ENCODE data around the gene RPL22.

RPL22 gene

DNA sequence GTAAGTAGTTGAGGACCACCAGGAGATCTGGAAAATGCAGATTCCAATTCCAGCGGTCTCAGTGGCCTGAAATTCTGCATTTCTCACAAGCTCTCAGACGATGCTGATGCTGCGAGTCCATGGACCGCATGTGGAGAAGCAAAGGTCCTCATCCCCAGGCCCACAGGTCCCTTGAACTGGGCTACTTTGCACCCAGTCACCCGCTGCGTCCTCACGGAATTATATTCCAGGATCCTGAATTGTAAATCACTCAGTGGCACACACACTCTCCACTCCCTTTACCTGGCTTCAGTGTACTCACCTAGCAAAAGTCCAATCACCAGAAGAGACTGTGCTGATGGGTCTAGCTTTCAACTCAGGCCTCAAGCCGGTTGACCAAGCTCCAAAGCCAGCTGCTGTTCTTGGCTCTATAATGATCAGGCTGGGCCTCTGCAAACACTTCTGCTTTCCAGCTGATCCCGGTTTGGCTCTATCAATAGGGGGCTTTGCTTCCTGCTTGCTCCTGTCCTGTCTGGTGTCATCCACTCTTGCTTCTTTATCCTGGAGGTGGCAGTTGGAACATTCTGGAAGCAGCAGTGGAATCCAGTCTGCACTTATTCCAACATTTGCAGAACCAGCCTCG, 904 bp upstream of the RPL22 start:
- no peak for DNase-seq (ENCODE audit: low read depth)

DNA sequence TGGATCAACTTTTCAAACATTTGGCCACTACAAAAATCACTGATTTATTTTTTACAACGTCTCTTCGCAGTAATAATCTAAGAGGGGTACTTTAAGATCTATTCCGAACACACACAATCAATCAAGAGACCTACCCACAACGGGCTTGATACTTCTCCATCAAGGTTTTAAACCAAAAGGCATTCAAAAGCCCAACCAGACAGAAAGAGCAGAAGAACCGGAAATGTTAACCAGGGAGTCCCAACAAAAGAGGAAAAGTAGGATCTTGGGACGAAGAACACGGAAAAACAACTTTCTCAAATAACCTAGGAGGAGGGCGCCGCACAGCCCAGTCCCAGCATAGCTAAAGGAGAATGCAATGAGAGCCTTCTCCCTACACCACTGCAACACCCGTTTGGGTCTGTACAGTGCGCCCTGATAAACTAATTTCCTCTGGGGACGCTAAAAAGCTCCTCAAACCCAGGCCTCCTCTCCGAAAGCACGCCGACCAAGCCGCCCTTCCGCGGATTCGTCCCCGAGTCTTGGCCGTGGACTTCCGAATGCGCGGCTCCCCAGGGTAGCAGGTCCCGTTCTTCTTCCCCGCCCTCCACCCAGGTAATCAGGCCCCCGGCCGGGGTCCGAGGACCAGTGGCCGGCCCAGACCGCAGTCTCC, 623 bp downstream of the RPL22 start:
- no peak for DNase-seq (ENCODE audit: low read depth)

DNA sequence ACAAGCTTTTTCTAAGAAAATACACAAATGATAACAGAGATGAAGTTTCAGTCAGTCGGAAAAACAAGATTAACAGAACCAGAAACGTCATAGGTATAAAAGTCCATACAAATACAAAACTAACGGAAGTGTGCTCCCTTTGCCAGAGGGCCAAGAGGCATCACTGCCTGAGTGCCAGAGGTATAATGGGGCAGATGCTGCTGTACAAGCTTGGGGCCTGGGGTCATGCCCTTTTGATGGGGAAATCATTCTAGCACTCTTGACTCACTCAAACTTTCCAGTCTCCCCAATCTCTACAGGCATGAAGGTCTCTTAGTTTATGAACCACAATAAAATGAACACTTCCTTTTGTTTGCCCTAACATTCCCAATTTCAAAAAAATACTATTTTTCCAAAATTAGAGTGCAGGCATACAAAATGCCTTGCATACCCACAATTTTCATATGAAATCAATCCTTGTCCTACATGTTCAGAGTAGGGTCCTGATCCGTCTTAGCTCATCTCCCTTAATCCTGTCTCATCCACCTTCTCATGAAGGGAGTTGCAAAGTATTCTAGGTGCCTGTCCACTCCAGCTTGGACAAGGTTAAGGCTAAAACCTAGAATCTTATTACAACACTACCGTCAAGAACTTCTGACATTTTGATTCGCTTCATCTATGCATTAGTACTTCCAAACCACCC, 1.5 kb downstream of the RPL22 start:
- no peak for DNase-seq (ENCODE audit: low read depth)

DNA sequence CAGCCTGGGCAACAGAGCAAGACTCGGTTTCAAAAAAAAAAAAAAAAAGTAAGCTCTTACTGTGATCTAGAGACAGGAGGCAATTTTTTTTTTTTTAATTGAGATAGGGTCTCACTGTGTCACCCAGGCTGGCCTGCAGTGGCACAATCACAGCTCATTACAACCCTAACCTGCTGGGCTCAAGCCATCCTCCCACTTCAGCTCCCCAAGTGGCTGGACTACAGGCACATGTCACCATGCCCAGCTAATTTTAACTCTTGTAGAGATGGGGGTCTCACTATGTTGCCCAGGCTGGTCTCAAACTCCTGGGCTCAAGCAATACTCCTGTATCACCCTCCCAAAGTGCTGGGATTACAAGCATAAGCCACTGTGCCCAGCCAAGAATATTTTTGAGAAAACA, 7.4 kb downstream of the RPL22 start:
- DNase-seq (ENCODE audit: low read depth) = no peak

DNA sequence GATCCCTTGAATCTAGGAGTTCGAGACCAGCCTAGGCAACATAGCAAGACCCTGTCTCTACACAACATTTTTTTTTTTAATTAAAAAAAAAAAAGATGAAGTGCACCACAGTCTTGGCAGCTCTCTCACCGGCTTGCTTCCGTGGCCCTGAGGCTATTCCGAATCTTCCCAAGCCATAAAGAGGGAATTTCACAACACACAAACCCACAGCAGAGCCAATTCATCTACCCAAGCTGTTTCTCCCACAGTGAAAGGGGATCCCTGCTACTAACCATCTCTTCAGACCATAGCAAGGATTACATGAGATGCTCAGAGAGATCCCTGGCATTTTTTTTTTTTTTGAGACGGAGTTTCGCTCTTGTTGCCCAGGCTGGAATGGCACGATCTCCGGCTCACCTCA, 10.9 kb downstream of the RPL22 start:
- DNase-seq (ENCODE audit: low read depth) = no peak

DNA sequence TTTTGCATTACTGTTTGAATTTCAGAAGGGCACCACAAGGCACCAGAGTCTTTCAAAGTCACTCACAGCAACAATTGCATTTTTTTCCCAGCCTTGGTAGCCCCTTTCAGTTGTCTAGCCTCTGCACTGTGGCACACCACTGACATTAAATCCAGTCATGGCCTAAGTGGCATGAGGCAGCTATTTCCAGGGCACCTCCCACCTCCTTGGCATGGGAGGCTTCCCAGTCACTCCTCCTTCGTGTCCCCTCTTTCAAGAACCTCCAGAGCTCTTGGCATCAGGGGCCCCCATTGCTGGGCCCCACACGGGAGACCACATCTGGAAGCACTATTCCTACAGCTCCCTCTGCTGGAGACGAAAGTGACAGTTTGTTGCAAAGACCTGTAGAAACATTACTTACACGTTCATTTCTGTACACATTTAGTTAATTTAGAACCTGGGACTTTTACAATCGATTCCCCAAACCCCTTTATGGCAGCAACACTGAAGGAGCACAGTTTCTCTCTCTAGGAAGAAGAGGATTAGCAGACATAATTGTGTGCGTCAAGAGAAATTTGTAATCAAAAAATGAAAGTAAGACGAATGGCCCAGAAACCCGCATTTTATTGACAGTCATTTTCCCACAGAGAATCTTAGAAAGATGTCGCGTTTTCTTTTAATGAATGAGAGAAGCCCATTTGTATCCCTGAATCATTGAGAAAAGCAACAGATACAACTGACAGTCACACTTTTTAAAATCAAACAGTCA, 13.6 kb downstream of the RPL22 start:
- DNase-seq (ENCODE audit: low read depth) = no peak

DNA sequence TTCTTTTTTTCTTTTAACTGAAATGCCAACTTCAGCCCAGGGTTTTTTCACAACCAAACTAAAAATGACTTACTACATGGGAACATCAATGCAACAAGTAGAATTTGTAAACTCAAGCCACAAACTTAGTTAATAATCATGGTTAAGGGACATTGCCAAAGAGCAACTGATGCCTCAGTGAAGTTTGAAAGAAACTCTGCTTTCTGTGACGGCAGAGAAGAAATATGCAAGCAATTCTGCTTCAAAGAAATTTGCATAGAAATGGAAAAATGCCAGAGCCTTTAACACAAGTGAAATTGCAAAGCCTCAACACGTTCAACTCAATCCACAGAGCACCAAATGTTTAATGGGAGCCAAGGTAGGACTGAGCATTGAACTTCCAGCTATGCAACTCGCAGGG, 14.2 kb downstream of the RPL22 start:
- peak; percentile 48 for DNase-seq (ENCODE audit: low read depth)

DNA sequence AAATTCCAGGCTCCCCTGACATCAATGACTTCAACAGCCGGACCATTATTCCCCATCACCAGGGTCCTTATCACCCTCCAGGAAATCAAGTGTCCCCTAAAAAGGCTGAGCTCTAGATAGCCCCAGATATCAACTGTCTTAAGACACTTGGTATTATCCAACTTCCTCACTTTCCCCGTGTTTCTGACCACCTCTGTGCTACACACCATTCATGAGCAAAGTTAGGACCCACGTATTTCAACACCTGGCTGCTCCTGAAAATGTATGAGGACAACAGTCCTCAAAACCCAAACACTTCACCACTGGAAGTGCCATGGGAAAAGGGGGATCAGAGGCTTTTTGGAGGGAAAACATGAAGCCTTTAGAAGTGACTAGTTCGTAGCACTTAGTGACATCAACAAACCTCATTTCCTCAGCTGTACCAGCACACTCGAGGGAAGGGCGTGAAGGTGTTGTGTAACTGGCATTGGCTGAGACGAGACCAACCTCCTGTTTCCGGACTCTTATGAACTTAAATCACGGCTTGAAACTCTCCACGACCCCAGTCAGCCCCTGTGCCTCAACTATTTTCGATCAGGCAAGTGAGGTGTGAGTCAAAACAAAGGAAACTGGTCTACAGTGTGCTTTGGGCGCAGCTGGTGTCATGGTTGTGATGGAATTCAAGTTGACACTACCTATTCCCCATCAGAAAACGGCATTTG, 15.2 kb downstream of the RPL22 start:
- no peak for DNase-seq (ENCODE audit: low read depth)

DNA sequence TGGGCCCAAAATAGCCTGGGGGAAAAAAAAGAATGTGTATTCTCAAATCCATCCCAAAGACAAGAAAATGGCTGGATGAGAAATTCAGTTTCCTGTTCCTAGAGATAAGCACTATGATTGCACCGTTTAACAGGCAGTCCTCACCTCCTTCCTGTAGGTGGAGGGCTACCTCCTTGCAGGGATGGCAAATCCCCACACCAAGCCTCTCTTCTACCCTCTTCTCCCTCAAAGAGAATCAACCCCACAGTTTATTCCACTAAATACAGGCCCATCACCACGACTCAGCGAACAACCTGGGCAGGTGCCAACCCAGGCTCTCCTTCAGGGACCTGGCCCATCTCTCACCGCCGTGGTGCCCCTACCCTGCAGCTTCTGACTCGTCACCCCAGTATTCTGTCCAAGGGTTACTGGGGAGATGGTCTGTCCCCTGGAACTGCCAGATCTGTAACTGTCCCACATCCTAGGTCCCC, 15.8 kb downstream of the RPL22 start:
- no peak for DNase-seq (ENCODE audit: low read depth)

DNA sequence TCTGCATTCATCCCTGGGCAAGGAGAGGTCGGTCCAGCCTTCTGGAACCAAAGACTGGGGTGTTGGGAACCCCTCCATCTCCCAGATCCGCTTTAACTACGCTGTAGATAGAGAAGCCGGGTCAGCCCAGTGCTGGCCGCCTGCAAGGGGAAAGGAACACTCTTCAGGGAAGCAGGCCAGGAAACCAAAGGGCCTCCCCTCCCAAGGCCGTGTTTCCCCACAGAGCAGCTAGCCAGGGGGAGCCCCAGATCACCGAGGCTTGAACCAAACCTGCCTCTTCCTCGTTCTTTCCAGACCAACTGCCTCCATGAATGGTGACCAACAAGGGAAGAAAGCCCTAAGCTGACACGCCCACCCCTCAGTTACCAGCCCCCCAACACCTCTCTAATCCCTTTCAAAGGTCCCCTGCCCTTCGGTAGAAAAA, 18.0 kb downstream of the RPL22 start:
- no peak for DNase-seq (ENCODE audit: low read depth)

DNA sequence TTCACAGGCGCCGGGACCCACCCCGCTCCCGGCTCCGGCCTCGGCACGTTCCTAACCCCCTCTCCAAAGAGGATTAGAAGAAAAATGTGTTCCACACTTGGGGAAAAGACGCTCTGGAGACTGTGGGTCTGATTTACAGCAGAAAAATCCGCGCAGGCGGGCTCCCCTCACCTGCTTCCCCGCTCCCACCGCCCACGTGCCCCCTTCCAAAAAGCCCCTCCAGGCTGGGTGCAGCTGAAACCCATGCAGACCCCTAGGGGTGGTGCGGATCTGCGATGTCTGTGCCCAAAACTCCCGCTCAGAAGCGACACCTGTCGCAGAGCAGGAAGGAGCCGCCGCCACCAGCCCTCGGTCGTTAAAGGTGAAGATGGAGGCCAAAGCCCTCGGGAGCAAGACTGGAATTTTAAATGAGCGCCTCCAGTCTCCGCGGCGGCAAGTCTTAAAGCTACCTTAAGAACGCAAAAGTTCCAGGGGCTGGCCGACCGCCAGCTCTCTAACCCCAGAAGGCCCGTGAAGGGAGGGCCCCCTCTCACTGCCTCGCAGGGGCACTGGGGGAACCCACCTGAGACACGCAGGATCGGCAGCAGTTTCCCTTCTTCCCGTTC, 18.6 kb downstream of the RPL22 start:
- no peak for DNase-seq (ENCODE audit: low read depth)

DNA sequence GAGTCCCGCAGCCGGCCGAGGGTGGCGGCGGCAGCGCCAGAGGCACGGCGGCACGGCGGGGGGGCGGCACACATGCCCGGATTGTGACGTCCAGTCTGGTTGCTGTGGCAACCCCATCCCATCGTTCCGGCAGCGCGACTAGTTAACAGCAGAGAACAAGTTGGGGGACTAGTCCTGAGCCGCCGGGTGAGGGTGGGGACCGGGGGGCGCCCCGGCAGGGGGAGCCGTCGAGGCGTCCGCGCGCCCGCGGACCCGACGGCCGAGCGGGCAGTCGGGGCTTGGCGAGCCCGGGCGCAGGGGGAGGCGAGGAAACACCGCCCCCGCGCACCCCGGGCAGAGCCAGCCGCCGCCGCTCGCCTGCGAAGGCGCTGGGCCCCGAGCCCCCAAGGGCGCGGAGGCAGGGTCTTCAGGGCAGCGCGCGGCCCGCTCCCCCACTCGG, 19.1 kb downstream of the RPL22 start, which contains the start of gene CHD5:
Gene CHD5 (minus strand): TSS at position 54 of the 439 bp plus-strand sequence. CDS start 298 bp downstream, outside the sequence.
- no peak for DNase-seq (ENCODE audit: low read depth)

DNA sequence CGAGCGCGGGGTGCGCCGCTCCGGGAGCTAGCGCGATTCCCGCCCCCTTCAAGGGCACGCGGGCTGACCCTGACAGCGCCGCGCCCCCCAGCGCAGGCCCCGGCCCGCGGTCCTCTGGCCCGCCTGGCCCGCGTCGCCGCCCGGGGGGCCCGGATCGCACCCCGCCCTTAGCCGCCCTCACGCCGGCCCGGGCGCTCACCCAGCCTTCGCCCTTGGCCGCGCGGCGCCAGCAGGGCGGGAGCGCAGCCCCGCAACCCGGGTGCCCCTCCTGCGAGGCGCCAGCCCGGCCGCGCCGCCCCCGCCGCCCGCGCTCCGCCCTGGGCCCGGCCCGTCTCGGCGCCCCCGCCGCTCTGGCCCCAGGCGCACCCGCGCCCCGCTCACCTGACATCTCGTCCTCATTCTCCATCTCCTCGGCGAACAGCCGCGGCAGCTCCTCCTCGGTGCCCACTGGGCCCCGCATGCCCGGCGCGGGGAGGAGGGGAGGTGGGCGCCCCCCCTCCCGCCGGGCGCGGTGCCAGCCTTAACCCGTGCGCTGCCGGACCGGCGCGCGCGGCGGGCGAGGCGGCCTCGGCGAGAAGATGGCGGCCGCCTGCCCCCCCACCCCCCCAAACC, 19.7 kb downstream of the RPL22 start:
- no peak for DNase-seq (ENCODE audit: low read depth)

DNA sequence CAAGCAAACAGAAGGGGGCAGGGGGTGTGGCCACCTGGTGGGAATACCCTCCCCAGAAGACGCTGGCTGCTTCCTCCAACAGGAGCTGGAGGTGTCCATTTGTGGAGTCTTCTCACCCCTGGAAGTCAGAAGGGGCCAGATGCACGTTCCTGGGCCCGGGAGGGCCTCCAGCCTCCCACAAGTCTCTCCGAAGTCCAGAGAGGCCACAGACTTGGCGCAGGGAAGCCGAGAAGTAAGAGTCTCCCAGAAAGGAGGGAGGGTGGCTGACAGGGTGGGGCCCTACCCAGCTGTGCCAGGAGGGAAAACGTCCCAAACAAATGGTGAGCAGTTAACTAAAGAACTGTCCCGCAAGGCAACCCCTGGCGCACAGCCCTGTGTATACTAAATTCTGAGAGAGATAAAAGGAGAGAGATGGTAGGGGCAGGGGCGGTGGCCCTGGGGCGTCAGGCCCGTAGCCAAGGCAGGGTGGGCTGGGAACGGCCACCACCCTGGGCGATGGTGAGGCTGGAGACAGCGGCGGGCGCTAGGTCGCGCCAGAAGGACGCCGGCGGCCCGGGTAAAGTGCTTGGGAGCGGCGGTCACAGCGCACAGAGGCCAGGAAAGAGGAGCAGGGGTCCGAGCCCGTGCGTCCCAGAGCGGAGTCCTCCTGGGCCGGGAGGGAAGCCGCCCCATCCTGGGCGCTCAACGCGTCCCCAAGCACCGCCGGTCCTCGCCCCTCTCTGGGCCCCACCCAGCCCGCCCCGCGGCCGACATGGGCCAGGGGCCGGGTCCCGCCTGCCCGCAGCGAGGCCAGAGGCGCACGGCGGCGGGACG, 20.4 kb downstream of the RPL22 start:
- no peak for DNase-seq (ENCODE audit: low read depth)

DNA sequence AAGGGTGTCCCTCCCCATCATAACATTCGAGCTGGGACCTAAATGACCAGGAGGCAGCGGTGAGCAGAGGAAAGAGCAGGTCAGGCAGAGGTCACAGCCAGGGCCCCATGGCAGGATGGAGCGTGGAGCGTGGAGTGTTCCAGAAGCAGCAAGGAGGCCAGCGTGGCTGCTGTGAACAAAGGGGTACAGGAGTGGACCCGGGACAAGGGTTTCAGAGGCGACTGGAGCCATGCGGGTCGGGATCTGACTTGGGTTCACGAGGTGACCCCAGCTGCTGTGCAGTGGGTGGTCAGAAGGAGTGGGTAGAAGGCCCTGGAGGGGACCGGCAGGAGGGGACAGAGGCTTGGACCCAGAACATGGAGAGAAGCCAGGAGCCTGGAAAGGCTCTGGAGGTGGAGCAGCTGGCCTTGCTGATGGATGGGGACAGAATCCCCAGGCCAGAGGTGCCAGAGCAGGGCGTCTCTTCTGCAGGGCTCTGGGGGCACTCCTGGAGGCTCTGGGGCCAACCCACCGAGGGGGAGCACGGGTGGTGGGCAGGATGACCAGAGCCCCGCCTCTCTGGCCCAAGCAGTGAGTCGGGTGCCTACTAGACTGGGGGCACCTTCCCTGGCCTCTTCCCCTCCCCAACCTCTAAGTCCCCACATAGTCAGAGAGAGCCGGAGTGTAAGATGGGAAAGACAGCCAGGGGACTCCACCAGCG, 21.6 kb downstream of the RPL22 start:
- no peak for DNase-seq (ENCODE audit: low read depth)

DNA sequence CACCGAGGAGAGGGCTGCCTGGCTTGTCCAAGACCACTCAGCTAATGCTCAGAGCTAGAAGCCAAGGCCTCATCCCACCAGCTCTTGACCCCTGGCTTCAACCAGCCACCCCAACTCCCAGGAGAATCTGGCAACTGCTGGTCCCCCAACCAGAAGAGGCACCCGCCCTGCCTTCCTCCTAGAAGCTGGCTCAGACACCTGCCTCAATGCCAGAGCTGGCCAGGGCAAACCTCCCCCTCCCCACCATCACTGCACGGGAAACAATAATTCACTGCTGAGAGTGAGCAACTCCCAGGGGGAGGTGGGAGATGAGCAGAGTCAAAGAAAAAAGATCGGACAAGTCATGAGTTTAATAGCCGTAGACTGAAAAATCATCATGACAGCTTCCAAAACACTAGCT, 22.6 kb downstream of the RPL22 start:
- DNase-seq (ENCODE audit: low read depth) = no peak

DNA sequence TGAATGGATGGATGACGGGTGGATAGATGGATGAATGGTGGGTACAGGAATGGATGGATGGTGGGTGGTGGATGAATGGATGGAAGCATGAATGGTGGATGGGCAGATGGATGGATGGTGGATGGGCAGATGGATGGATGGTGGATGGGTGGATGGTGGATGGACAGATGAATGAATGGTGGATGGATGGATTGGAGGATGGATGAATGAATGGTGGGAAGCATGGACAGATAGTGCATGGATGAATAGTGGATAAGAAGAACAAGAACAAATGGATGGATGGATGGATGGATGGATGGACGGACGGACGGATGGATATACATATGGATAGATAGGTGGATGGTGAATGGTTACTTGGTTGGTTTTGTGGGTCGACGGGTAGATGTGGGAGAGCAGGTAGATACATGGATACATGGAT, 24.0 kb downstream of the RPL22 start:
- no peak for DNase-seq (ENCODE audit: low read depth)

DNA sequence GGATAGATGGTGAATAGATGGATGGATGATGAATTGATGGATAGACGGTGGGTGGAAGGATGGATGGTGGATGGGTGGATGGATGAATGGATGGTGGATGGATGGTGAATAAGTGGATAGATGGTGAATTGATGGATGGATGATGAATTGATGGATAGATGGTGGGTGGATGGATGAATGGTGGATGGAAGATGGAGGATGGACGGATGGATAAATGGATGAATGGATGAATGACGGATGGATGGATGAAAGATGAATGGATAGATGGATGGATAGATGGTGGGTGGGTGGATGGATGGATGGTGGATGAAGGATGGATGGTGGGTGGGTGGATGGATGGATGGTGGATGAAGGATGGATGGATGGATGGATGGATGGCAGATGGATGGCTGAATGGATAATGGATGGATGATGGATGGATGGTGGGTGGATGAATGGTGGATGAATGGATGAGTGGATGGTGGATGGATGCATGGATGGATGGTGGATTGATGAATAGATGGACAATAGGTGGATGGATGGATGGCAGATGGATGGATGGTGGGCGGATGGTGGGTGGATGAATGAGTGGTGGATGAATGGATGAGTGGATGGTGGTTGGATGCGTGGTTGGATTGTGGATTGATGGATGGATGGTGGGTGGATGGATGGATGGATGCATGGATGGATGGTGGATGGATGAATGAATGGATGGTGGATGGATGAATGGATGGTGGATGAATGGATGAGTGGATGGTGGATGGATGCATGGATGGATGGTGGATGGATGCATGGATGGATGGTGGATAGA, 24.6 kb downstream of the RPL22 start:
- no peak for DNase-seq (ENCODE audit: low read depth)

DNA sequence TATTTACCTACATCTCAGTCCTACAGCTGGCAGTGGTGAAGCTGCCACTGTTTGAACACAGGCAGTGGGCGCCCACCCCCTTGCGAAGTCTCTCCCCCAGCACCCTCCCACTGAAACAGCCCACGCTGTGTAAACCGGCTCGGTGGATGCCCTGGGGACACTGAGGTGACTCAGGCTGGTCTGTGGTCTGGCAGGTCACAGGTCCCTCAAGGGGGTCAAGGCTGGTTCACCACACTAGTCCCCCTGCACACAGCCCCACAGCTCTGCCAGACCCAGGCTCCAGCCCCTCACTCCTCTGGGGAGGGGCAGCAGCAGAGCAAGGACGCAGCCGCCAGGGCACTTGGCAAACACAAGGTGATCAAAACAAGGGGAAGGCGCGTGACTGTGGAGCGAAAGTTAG, 26.8 kb downstream of the RPL22 start:
- DNase-seq (ENCODE audit: low read depth) = no peak

Data from non-pigmented ciliary epithelial cell (primary cell).